Endometrium (tissue), 2 donors: ENCODE measurements around the gene LRRC37B.
"Not testable (repeated sequence)": the region's sequence is repeated elsewhere in the genome, so short reads cannot be mapped to it uniquely, and the experiment has no call there.

ENCODE experiments used
- FAIRE-seq: peaks from 2 replicates; lab custom pipeline; 2012; peaks lifted over from hg19 to GRCh38; lab: Jason Lieb, UNC
- donor health status: control.
- donor health status: control.

The LRRC37B gene

GRCh38 chr17:32099686-32100085 lies 92.5 kb downstream of the LRRC37B start:
- FAIRE-seq, result no peak

GRCh38 chr17:32100323-32100722 lies 93.1 kb downstream of the LRRC37B start:
- FAIRE-seq, result not testable (repeated sequence)

GRCh38 chr17:32100971-32101631 lies 93.9 kb downstream of the LRRC37B start:
- no peak for FAIRE-seq

- FAIRE-seq, result no peak
Measured at GRCh38 chr17:32102172-32102571, 95.0 kb downstream of the LRRC37B start.

- no peak for FAIRE-seq
Measured at GRCh38 chr17:32102646-32103186, 95.5 kb downstream of the LRRC37B start.
